ENCODE data around the gene PSTPIP1.

The PSTPIP1 gene

DNA sequence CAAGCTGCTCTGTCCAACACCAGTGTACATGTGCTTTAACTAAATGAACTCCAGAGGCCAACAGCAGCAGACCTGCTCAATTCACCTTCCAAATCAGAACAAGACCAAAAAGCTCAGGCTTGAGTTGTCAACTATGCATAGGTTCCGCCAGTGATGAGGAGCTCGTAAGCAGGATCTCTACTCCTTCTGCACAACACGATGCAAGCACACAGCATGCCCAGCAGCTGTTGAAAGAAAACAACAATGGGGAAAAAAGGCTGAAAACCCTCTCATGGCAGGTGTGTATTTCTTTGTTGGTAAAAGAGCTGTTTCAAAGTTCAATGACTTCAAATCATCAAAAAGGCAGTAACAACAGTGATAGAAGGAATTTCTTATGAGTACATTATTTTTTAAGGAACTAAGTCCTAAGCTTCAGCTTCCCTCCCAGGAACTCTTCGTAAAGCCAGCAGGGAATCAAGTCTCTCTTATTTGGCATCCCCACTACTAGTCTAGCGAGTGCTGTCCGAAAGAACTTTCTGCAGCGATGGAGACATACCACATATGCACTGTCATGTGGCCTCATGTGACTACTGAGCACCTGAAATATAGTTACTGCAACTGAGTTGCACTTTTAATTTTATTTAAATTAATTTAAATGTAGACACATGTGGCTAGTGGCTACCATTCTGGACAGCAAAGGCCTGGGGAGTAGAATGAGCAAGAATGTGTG is 51.9 kb downstream of the PSTPIP1 start:
- DNase-seq: no peak

DNA sequence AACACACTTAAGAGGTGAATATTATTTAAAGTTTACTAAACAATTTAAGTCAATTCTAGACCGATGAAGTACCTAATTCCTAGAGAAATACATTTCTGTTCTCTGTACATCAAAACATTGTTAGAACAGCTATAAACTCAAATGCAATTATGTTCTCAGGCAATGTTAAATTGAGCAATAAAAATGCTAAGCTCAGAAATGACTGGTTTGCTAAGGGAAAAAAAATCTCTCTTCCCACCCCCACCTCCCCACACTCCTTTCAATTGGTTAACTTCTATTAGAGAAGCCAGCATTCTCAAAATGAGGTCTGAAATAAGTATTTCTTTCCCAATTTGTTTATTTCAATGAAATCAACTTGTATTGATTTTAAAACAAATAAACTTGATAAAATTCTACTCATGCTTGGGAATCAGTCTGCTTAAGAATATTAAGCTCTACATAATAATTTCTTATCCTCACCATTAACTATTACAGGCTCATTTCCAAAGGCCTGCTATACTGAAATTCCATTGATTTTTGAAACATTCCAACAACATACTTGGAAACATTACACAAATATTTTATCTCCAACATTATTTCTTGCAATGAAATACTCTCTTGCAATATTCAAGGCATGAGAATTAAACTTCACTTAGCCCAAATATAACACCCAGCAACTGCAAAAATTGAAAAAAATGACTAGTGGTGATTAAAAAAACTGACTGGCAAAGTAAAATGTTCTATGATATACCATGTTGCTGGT is 53.4 kb downstream of the PSTPIP1 start:
- no peak for DNase-seq

GRCh38 chr15:77052556-77052955 is 57.6 kb downstream of the PSTPIP1 start:
- no peak for DNase-seq

- DNase-seq: no peak
These were observed 58.8 kb downstream of the PSTPIP1 start for GRCh38 chr15:77053709-77054108.

DNA sequence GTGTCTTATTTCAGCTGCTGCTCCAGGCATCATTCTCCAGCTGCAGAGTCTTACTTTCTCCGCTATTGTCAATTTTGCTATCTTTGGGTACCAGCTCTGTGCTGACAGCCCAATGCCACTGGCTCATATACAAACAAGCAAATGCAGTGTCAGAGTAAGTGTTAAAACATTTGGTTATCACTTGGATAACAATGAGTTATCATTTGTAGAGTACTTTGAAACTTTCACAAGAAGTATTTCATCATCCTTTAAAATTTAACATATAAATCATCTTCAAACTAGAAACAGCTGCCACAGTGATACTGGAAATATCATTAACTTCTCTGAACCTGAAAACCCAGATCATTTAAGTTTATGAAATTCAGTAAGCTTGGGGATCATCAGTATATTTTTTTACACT is 62.1 kb downstream of the PSTPIP1 start:
- no peak for DNase-seq

DNA sequence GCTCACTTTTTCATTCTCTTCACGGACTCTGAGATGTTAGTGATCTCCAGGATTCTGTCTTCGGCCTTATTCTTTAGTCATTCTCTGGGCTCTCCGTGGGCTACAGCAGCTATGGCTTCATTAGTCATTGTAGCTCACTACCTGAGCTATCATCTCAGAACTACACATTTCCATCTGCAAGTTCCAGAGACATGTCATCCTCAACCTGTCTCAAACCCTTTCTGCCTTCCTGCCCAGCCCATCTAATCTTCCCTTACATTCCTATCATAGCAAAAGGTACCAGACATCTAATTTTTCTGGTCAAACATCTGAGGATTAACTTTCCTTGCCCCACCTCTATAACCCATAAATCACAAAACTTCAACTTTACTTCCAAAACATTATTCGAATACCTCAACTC is 62.8 kb downstream of the PSTPIP1 start:
- no peak for DNase-seq

- DNase-seq: no peak
These were observed 63.5 kb downstream of the PSTPIP1 start for GRCh38 chr15:77058468-77058867.

DNA sequence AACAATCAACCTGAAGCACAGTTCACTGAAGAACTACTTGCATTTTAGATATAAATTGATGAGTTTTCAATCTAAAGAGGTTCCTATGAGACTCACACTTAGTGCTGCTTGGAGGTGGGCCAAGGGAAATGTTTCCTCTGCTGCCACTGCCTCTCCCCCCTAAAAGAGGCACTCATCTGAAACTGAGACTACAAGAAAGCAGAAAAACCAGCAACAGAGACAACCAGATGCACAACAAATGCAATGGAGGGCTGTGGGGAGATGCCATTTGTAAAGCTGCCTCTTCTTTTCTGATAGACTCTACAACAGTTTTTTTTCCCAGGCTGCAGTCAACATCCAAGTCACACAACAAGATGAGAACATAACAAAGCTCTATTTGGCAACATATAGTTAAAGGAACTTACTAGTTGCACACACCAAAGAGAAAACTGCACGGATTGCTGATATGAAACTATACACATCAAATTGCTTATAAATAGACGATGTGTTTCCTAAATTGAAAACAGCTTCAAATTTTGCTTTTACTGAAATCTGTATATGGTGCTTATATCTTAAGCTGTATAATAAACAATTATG is 64.9 kb downstream of the PSTPIP1 start:
- no peak for DNase-seq

DNA sequence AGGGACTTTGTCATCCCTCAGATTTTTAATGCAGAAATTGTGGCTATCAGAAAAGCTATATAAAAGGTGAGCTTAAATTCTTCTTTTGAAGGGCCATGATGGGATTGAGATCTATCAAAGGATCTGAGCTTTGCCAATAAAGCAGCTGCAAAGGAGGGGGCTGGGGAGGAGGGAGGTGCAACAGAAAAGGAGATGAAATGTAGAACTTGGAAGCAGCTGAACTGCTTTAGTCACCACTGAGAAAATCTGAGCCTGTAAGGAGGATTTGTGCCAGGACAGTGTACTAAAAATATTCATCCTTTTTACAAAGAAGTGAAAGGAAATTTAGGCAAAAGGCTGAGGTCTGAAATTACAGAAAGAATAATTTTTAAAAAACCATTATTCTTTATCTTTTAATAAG is 65.6 kb downstream of the PSTPIP1 start:
- DNase-seq: no peak

DNA sequence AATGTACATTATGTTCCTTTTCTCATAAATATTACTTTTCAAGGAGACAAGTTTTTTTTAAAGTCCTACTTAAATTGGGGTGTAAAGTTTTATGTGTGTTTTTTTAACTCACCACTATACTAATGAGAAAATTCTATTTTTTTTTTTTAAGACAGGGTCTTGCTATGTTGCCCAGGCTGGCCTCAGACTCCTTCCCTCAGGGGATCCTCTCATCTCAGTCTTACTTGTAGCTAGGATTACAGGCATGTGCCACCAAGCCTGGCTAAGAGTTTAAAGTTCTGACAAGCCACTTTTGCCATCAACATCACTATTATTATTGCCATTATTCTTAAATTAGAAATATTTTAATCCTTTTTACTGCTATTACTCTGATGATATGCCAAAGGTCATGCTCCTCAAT is 68.3 kb downstream of the PSTPIP1 start:
- no peak for DNase-seq

- no peak for DNase-seq
These were observed 69.1 kb downstream of the PSTPIP1 start for GRCh38 chr15:77064063-77064462.

DNA sequence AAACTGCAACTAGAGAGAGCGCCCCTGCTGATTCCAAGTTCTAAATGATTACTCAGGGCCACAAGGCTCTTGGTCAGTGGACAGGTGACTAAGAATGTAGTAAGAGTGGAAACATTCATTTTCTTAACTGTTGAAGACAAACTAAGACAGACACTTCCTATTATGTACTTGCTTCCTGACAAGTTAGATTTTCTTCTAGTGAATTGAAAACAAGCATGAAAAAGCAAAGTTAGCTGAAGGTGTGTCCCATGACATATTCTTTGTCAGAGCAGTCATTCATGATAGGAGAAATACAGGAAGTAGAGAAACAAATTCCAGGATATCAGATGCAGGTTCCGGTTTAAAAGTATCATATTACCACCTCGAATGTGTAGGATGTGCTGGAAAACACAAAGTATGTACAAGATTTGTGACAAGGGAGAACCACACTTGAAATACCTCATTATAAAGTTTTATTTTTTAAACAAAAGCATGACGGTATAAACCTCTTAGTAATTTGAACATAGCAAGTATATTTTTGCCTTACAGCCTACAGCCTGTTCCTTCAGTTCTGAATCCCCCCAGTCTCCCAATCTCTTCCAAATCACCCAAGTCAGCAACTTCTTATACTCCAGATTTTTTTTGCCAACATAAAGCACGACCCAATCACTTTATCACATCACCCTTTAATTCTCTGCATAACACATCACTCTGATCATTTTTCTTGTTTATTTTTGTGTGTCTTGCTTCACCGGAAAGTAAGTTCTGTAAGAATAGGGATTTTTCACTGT is 69.8 kb downstream of the PSTPIP1 start:
- no peak for DNase-seq

GRCh38 chr15:77066971-77067690 is 72.2 kb downstream of the PSTPIP1 start:
- DNase-seq: peak; percentile 29

DNA sequence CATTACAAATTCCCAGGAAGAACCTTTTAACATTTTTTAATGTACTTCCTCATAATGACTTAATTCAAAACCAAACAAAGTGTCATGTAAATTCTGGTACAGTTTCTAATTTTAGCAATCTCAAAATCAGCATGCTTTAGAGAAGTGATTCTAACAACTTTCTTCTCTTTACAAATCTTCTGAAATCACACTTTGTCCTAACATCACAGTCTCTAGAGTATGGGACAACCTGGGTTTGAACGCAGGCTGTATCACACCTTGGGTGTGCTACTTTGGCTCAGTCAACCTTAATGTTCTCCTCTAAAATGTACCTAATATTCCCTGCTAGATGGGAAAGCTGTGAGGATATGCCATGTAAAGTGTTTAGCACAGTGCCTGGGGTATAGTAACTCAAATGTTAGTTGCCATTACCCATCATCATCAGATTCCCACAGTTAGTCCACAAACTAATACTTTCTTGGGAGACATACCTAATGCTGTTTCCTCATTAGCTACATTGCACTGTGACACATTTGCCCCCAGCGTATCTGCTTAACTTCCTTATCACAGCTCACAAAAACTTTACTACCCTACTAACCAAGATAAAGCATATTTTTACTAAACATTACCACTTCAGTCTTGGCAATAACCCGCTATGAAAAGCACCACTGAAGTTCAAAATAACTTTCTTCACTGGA is 72.9 kb downstream of the PSTPIP1 start:
- no peak for DNase-seq

DNA sequence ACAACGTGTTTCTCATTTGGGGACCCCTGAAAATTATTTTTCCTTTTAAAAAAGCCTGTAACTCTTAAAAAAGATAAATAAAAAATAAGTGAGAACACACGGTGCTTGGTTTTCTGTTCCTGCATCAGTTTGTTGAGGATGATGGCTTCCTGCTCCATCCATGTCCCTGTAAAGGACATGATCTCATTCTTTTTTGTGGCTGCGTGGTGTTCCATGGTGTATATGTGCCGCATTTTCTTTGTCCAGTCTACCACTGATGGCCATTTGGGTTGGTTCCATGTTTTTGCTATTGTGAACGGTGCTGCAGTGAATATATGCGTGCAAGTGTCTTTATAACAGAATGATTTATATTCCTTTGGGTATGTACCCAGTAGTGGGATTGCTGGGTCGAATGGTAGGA is 73.7 kb downstream of the PSTPIP1 start:
- no peak for DNase-seq

GRCh38 chr15:77069521-77070121 is 74.7 kb downstream of the PSTPIP1 start:
- no peak for DNase-seq

DNA sequence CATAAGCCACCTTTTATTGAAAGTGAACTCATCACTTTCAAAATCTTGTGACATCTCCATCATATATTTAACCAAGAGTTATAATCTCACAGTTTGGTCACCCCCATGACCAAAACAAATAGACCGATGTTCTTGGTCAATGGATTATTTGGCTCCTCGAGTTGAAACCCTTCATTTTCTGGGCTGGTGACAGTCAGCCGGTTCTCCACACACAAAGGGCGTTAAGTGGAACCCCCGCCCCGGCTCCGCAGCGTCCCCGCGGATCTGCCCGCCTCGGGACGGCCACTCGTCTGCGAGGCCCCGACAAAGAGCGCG is 75.2 kb downstream of the PSTPIP1 start:
- no peak for DNase-seq

- DNase-seq: peak; percentile 32
These were observed 75.8 kb downstream of the PSTPIP1 start, which contains the start of gene TSPAN3 for GRCh38 chr15:77070495-77071304. TSPAN3 (minus strand) TSS chr15:77071109; CDS start chr15:77070954, 155 bp downstream.

DNA sequence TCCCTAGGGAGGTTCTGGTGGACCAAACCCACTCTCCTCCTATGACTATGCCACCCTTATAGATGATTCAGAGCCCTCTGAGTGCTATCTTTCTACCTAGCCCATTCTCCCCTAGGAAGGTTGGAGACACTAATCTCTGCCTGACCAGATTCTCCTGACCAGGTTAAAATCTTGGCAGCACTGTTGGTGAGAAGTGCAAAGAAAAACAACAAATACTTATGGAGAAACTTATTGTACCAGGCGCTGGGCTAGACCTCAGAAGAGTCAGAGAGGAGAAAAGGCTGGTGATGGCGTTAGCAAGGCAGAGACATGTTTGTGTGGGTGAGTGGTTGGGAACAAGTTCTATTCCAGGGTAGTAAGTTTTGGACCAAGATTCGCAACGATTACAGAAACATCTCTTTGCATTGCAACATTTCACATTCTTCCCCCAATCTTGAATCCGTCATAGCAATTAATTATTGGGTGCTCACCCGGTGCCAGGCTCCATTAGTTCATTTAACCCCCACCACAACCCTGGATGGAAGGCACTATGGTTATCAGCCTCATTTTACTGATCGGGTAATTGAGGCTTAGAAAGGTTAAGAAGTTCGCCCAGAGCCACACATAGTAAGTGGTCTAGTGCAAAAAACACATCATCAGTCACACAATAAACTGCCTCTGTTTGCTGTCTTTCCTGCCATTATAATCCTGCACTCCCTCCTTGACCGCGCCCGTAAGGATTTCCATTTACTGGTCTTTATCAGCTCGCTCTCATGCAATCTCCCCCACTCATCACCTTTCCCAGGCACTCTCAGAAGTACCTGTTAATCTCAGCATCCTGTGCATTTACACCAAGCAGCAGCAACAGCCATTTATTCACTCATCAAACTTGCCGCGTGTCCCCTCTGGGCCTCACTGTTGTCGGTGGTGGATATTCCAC is 76.6 kb downstream of the PSTPIP1 start:
- DNase-seq: no peak

DNA sequence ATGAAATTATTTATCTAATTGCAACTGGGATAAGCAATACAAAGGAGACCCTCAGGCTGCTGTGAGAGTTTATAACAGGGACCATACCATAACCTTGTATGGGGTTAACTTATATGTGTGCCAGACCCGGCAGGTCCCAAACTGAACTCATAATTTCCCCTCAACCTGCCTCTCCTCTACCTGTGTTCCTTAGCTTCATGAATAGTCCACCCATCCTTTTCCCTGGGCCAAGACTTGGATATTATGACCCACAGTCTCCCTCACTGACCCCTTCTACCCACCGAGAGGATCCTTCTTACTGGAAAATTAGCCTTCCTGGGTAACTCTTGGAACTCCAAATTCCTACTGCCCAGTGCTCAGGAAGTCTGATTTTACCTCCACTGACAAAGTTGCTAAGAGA is 79.4 kb downstream of the PSTPIP1 start:
- no peak for DNase-seq
